Erythroblast (primary cell): ENCODE measurements around the gene GPR35.
"Not testable (repeated sequence)": the region's sequence is repeated elsewhere in the genome, so short reads cannot be mapped to it uniquely, and the experiment has no call there.

Experiments
- GATA1 ChIP-seq: IDR thresholded peaks from 2 replicates; pipeline ENCODE4 v1.6.1; 2011; ENCODE audit warnings: low read depth, mild to moderate bottlenecking, control low read depth, low read length, moderate library complexity
- POLR2A ChIP-seq: IDR thresholded peaks from 2 replicates; pipeline ENCODE4 v1.6.1; 2011; ENCODE audit warnings: mild to moderate bottlenecking, low read length

GRCh38 chr2:240616860-240617666, 8.2 kb upstream of the GPR35 start:
- TF ChIP-seq POLR2A, GATA1: not testable (repeated sequence)
